ENCODE data around the gene TRPV3.

- TF ChIP-seq JUND (CRISPR knock-in tag; IDR thresholded peaks at IDR 0.05) (no peak), GATAD2A (CRISPR knock-in tag; IDR thresholded peaks at IDR 0.05) (no peak), CC2D1A (CRISPR knock-in tag; IDR thresholded peaks at IDR 0.05) (no peak), ZBTB38 (CRISPR knock-in tag; IDR thresholded peaks at IDR 0.05) (no peak), ZNF513 (CRISPR knock-in tag; conservative IDR thresholded peaks at IDR 0.05) (no peak), FOSL1 (CRISPR knock-in tag; IDR thresholded peaks at IDR 0.05; ENCODE audit: borderline replicate concordance) (no peak), ZNF12 (CRISPR knock-in tag; IDR thresholded peaks at IDR 0.05) (no peak), ATF5 (CRISPR knock-in tag; IDR thresholded peaks at IDR 0.05; ENCODE audit: low read depth) (no peak), CTCF (CRISPR knock-in tag; IDR thresholded peaks at IDR 0.05) (no peak), SMAD9 (CRISPR knock-in tag; IDR thresholded peaks at IDR 0.05) (no peak)
Measured at GRCh38 chr17:3547628-3548027, 10.0 kb downstream of the TRPV3 start.
